Lower lobe of right lung (tissue), 2 donors: Measurements from ENCODE around the gene INTS7. TPM values are rescaled to one million over a fixed set of nuclear protein-coding genes. Genes with fewer than 3 reads are reported as not detected.

Source experiments
- ATAC-seq, 2 donors: fragments of 200-7000 bp; cut with Tn5 transposase; one replicate each; pipeline ENCODE4 v1.9.1; 2020 to 2022; ENCODE audit warnings: mild to moderate bottlenecking in 2 of 2, moderate library complexity in 2 of 2
- DNase-seq: peaks from one replicate; pipeline ENCODE4 v3.0.0-alpha.2; 2020
- H3K27ac ChIP-seq: fragments of 200-600 bp; one replicate; pipeline ENCODE4 v1.8.0; 2022
- H3K27me3 ChIP-seq: fragments of 200-600 bp; one replicate; pipeline ENCODE4 v1.8.0; 2022; ENCODE audit warnings: low read depth
- H3K36me3 ChIP-seq: fragments of 200-600 bp; one replicate; pipeline ENCODE4 v1.8.0; 2022; ENCODE audit warnings: mild to moderate bottlenecking
- H3K4me1 ChIP-seq: fragments of 200-600 bp; one replicate; pipeline ENCODE4 v1.8.0; 2022
- H3K4me3 ChIP-seq: fragments of 200-600 bp; one replicate; pipeline ENCODE4 v1.8.0; 2022; ENCODE audit warnings: mild to moderate bottlenecking
- H3K9me3 ChIP-seq: fragments of 200-600 bp; one replicate; pipeline ENCODE4 v1.8.0; 2022
- intact Hi-C: fragments of 100-400 bp; cut with DNase I; formaldehyde crosslinking; loops from one replicate; pipeline ENCODE4 v1.11.0; 2022
- total RNA-seq: library from RNA; stranded (reverse); fragmentation: NEBNext Ultra II Directional; extraction: Animal tissue kit (Norgen Biotek cat#: 25700); gene quantifications from one replicate; pipeline ENCODE4 v1.2.1, GENCODE V29; 2021
- TF ChIP-seq, protein P1 (sequence below): fragments of 200-600 bp; IDR thresholded peaks from one replicate; pipeline ENCODE4 v1.8.0; 2022; ENCODE audit warnings: antibody characterized with exemption, mild to moderate bottlenecking
- donor health status: DM: no; HTN: yes; CAD: no; lungs with severe emphysema.

The INTS7 gene
- total RNA-seq, 1 donor from 2014 or later = 17.1 TPM

DNA sequence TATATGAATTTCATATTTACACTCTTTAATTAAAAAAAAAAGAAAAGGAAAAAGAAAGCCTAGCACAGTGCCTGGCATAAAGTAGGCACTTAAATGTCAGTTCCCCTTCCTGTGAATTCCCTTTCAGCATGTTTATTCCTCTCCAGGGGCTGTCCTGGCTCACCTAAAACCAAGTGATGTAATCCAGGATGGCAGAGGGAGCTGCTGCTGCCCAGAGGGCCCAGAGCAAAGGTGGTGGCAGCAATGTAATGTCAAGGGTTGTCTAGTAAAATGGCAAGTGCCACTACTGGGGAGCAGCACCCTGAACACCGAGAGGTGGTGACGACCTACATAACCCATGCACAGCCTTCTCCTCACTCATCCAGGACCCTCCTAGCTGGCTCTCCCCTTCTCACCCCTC, 126.4 kb downstream of the INTS7 start:
- no peaks in the 10 kb centered on the region for H3K36me3 ChIP-seq
- DNase-seq = no peak
- no peak overlapping the region for H3K27ac ChIP-seq
- intact Hi-C loops = no loop called here
- no peaks in the 10 kb centered on the region for H3K27me3 ChIP-seq
- TF ChIP-seq, protein P1, sequence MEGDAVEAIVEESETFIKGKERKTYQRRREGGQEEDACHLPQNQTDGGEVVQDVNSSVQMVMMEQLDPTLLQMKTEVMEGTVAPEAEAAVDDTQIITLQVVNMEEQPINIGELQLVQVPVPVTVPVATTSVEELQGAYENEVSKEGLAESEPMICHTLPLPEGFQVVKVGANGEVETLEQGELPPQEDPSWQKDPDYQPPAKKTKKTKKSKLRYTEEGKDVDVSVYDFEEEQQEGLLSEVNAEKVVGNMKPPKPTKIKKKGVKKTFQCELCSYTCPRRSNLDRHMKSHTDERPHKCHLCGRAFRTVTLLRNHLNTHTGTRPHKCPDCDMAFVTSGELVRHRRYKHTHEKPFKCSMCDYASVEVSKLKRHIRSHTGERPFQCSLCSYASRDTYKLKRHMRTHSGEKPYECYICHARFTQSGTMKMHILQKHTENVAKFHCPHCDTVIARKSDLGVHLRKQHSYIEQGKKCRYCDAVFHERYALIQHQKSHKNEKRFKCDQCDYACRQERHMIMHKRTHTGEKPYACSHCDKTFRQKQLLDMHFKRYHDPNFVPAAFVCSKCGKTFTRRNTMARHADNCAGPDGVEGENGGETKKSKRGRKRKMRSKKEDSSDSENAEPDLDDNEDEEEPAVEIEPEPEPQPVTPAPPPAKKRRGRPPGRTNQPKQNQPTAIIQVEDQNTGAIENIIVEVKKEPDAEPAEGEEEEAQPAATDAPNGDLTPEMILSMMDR = no peak
- no peak overlapping the region for H3K4me3 ChIP-seq
- no peaks in the 10 kb centered on the region for H3K9me3 ChIP-seq
- H3K4me1 ChIP-seq = no peaks in the 10 kb centered on the region
- ATAC-seq = no peak

DNA sequence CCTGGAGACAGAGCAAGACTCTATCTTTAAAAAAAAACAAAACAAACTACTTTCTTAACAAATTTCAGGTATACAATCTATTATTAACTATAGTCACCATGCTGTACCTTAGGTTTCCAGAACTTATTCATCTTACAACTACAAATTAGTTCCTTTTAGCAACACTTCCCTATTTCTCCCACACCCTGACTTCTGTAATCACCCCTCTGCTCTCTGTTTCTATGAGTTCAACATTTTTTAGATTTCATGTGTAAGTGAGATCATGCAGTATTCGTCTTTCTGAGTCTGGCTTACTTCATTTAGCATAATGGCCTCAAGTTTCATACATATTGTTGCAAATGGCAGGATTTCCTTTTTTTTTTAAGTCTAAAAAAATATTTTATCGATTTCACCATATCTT, 126.9 kb downstream of the INTS7 start:
- intact Hi-C loops = no loop called here

DNA sequence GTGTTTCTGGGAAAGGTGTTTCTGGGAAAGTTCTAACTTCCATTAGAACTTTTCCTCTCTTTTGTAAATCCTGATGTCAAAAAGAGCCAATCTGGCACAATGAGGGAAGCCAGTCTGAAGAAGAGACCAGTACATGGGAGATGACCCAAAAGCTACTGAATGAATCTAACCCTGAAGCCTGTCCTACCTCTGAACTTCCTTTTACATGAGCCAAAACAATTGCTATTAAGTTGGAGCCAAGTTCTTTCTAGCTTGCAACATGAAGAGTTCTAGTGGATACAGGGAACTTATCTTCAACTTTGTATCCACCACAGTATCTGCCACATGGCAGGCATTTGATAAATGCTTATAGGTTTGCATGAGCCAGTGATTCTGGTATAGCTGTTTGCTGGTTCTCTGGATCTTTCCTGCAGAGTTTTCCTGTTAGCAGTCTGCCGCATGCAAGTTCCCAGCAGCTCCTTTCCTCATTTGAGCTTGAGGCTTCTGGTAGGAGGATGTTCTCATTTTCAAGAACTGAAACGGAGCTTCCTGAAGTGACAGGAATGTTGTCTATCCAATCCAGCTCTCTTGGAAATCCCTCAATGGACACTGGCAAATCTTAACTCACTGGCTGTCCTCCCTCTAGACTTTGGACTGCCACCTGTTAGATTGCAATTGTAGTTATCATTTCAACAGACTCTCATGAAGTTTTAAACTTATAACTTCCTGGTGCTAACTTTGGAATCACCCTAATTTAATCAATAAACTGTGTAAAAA, 131.7 kb downstream of the INTS7 start:
- TF ChIP-seq, protein P1 = no peak
- Histone ChIP-seq H3K9me3 (no peaks in the 10 kb centered on the region), H3K36me3 (no peaks in the 10 kb centered on the region), H3K4me3 (no peak overlapping the region), H3K4me1 (no peaks in the 10 kb centered on the region), H3K27me3 (no peaks in the 10 kb centered on the region), H3K27ac (no peak overlapping the region)
- intact Hi-C loops = no loop called here
- no peak for DNase-seq
- no peak for ATAC-seq

More for the DNA sequence above, 126.9 kb downstream of the INTS7 start:
- H3K9me3 ChIP-seq = no peaks in the 10 kb centered on the region
- H3K27ac ChIP-seq = no peak overlapping the region
- H3K27me3 ChIP-seq = no peaks in the 10 kb centered on the region
- H3K4me1 ChIP-seq = no peaks in the 10 kb centered on the region
- DNase-seq (no peak), ATAC-seq (peak; percentile 45 to 47)
- no peak overlapping the region for H3K4me3 ChIP-seq
- no peaks in the 10 kb centered on the region for H3K36me3 ChIP-seq
- TF ChIP-seq, protein P1 = no peak

DNA sequence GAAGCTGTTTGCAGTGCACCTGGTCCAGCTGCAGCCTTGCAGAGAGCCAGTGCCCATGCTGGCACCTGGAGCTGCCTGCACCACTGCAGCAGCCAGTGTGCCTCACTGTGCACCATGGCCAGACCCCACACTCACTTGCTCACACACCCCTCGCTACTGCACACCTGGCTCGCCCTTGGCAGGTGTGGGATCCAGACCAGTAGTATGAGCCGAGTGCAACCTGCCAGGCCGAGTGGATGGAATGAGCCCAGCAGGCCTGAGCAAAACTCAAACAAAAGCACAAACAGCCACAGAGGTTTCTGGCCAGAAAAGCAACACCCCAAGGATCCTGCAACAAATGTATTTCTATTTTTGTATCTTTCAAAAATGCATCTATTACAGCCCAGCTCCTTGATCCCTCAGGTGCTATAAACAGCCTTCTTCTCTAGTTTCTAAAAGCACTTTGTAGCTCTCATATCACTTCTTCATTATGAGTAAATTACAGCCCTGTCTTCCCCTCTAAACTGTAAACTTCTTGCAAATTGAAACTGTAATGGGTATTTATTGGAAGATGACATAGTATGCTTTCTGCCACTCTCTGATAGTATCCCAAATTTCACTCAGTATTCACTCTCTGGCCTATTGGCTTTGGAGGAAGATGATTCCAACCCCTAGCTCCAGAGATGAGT, 132.6 kb downstream of the INTS7 start:
- no peaks in the 10 kb centered on the region for H3K9me3 ChIP-seq
- no peaks in the 10 kb centered on the region for H3K27me3 ChIP-seq
- no peak overlapping the region for H3K27ac ChIP-seq
- intact Hi-C loops = no loop called here
- no peak for ATAC-seq
- no peak overlapping the region for H3K4me3 ChIP-seq
- DNase-seq = no peak
- H3K4me1 ChIP-seq = no peaks in the 10 kb centered on the region
- H3K36me3 ChIP-seq = no peaks in the 10 kb centered on the region
- TF ChIP-seq, protein P1 = no peak

- H3K4me1 ChIP-seq = no peaks in the 10 kb centered on the region
- no peak overlapping the region for H3K4me3 ChIP-seq
- no peaks in the 10 kb centered on the region for H3K36me3 ChIP-seq
- TF ChIP-seq, protein P1 = no peak
- intact Hi-C loops = no loop called here
- no peak for DNase-seq
- ATAC-seq = no peak
- no peak overlapping the region for H3K27ac ChIP-seq
- H3K9me3 ChIP-seq = no peaks in the 10 kb centered on the region
- H3K27me3 ChIP-seq = no peaks in the 10 kb centered on the region
Observed at GRCh38 chr1:211901945-211902344, 133.4 kb downstream of the INTS7 start.
